OCI-LY7 (cell line): ENCODE data around the gene COLEC12. TPM values are rescaled to one million over a fixed set of nuclear protein-coding genes. Genes with fewer than 3 reads are reported as not detected.

Source experiments
- BruUV-seq: library from RNA; stranded (reverse); fragments of 400-500 nt; replicated peaks from 2 replicates; lab custom pipeline; 2021; lab: Mats Ljungman, UMichigan
- CTCF ChIA-PET: fragments of 300-600 bp; sonication (Branson Sonifier 250); formaldehyde crosslinking; loops from one replicate; lab custom pipeline; 2022; ENCODE audit warnings: antibody characterized with exemption; ENCODE audit not compliant: unreplicated experiment; lab: Charles Lee
- POLR2A ChIA-PET: fragments of 300-600 bp; sonication (Branson Sonifier 250); formaldehyde crosslinking; loops from one replicate; lab custom pipeline; 2022; ENCODE audit warnings: antibody characterized with exemption; lab: Charles Lee
- DNase-seq: peaks from one replicate; pipeline ENCODE4 v3.0.0-alpha.2; 2015; ENCODE audit warnings: low spot score
- H2AFZ ChIP-seq: fragments of 200-600 bp; sonication (generic), shearing (Covaris generic); 2 replicates; pipeline ENCODE4 v1.6.1; 2014; ENCODE audit warnings: mild to moderate bottlenecking, antibody characterized with exemption, low read length, moderate library complexity
- H3K27ac ChIP-seq: fragments of 200-600 bp; sonication (generic); 2 replicates; pipeline ENCODE4 v1.5.1; 2014; ENCODE audit warnings: mixed run types, low read depth, mild to moderate bottlenecking, moderate library complexity, low read length, inconsistent platforms; ENCODE audit not compliant: poor library complexity, severe bottlenecking
- H3K36me3 ChIP-seq: fragments of 200-600 bp; sonication (generic); 2 replicates; pipeline ENCODE4 v1.6.1; 2014; ENCODE audit warnings: mild to moderate bottlenecking, antibody characterized with exemption, low read length, moderate library complexity, mixed read lengths; ENCODE audit not compliant: insufficient read depth
- H3K4me1 ChIP-seq: fragments of 200-600 bp; sonication (generic); 2 replicates; pipeline ENCODE4 v1.5.1; 2014; ENCODE audit warnings: mild to moderate bottlenecking, low read length; ENCODE audit not compliant: insufficient read depth, poor library complexity, severe bottlenecking
- H3K4me2 ChIP-seq: fragments of 200-600 bp; sonication (generic); 2 replicates; pipeline ENCODE4 v1.6.1; 2014; ENCODE audit warnings: mild to moderate bottlenecking, low read length
- H3K4me3 ChIP-seq: fragments of 200-600 bp; sonication (generic); 2 replicates; pipeline ENCODE4 v1.5.1; 2014; ENCODE audit warnings: mild to moderate bottlenecking, low read depth, low read length; ENCODE audit not compliant: poor library complexity, severe bottlenecking
- H3K79me2 ChIP-seq: fragments of 200-600 bp; sonication (generic); 2 replicates; pipeline ENCODE4 v1.6.1; 2016; ENCODE audit warnings: low read depth, mild to moderate bottlenecking, low read length, moderate library complexity, mixed read lengths; ENCODE audit not compliant: insufficient read depth
- H3K9me2 ChIP-seq: fragments of 200-600 bp; sonication (generic); 2 replicates; pipeline ENCODE4 v1.6.1; 2016; ENCODE audit warnings: mild to moderate bottlenecking, low read length, mixed read lengths; ENCODE audit not compliant: insufficient read depth
- H3K9me3 ChIP-seq: fragments of 200-600 bp; sonication (generic); 2 replicates; pipeline ENCODE4 v1.6.1; 2014; ENCODE audit warnings: mild to moderate bottlenecking, mixed run types, low read length, mixed read lengths
- H4K20me1 ChIP-seq: fragments of 200-600 bp; sonication (generic); 2 replicates; pipeline ENCODE4 v1.6.1; 2014; ENCODE audit warnings: mild to moderate bottlenecking, antibody characterized with exemption, low read length, moderate library complexity, mixed read lengths; ENCODE audit not compliant: insufficient read depth
- CTCF ChIP-seq: fragments of 200-600 bp; sonication (generic); conservative IDR thresholded peaks from 2 replicates; pipeline ENCODE4 v1.5.1; 2014; ENCODE audit warnings: mild to moderate bottlenecking, antibody characterized with exemption, low read length, moderate library complexity, mixed read lengths
- EZH2phosphoT487 ChIP-seq: fragments of 200-600 bp; sonication (generic); IDR thresholded peaks from 2 replicates; pipeline ENCODE4 v1.6.1; 2018; ENCODE audit warnings: low read depth, borderline replicate concordance, mild to moderate bottlenecking, mixed run types, antibody characterized with exemption, low read length, moderate library complexity, mixed read lengths
- intact Hi-C: fragments of 100-400 bp; cut with micrococcal nuclease; formaldehyde crosslinking; loops from one replicate; pipeline ENCODE4 v1.10.0; 2022; ENCODE audit not compliant: unreplicated experiment
- total RNA-seq, 2 experiments: library from RNA; depleted of rRNA in 1 of 2; stranded (reverse); fragments of >200 nt in 1 of 2; shearing (Covaris generic) in 1 of 2; gene quantifications; 2 replicates each; pipeline ENCODE4 v1.2.3, GENCODE V29; 2014 to 2022

COLEC12 gene
- total RNA-seq, 2 experiments from 2014 or later: not detected

- H3K4me3 ChIP-seq: no peak overlapping the region
- no peaks in the 10 kb centered on the region for H3K79me2 ChIP-seq
- DNase-seq: peak; percentile 45
- no peak overlapping the region for H2AFZ ChIP-seq
- no peaks in the 10 kb centered on the region for H3K36me3 ChIP-seq
- ChIA-PET CTCF (no interaction called here), POLR2A (interaction anchor here (0.6 to 0.8 kb wide), 2 partner anchors 180 to 325 kb away, joined by 3 to 4 read pairs; no protein-coding TSS in a partner anchor)
- no peak overlapping the region for H3K27ac ChIP-seq
- no peaks in the 10 kb centered on the region for H4K20me1 ChIP-seq
- no peak overlapping the region for H3K4me2 ChIP-seq
- BruUV-seq: no TSS peak
- H3K4me1 ChIP-seq: no peaks in the 10 kb centered on the region
- TF ChIP-seq EZH2phosphoT487 (no peak), CTCF (peak; percentile 71)
- intact Hi-C loops: no loop called here
- no peaks in the 10 kb centered on the region for H3K9me3 ChIP-seq
- H3K9me2 ChIP-seq: no peaks in the 10 kb centered on the region
Observed at GRCh38 chr18:477565-477964, 22.9 kb downstream of the COLEC12 start.

GRCh38 chr18:476251-476664, 24.2 kb downstream of the COLEC12 start:
- H3K9me3 ChIP-seq: no peaks in the 10 kb centered on the region
- CTCF ChIA-PET: no interaction called here
- H4K20me1 ChIP-seq: no peaks in the 10 kb centered on the region
- no peak for DNase-seq
- H3K27ac ChIP-seq: no peak overlapping the region
- no peak overlapping the region for H3K4me2 ChIP-seq
- no peaks in the 10 kb centered on the region for H3K4me1 ChIP-seq
- H3K4me3 ChIP-seq: no peak overlapping the region
- intact Hi-C loops: no loop called here
- POLR2A ChIA-PET: no interaction called here
- no peaks in the 10 kb centered on the region for H3K9me2 ChIP-seq
- H3K79me2 ChIP-seq: no peaks in the 10 kb centered on the region
- H2AFZ ChIP-seq: no peak overlapping the region
- BruUV-seq: no TSS peak
- H3K36me3 ChIP-seq: no peaks in the 10 kb centered on the region
- TF ChIP-seq EZH2phosphoT487: no peak
- TF ChIP-seq CTCF: 0 out of 2 replicates have a peak, but pooled peaks have one; percentile 13

GRCh38 chr18:475202-476031, 25.1 kb downstream of the COLEC12 start:
- no peak overlapping the region for H3K4me2 ChIP-seq
- no peaks in the 10 kb centered on the region for H3K36me3 ChIP-seq
- no peak overlapping the region for H3K27ac ChIP-seq
- intact Hi-C loops: no loop called here
- TF ChIP-seq CTCF (no peak), EZH2phosphoT487 (no peak)
- no peaks in the 10 kb centered on the region for H3K79me2 ChIP-seq
- no TSS peak for BruUV-seq
- no peaks in the 10 kb centered on the region for H3K9me3 ChIP-seq
- H3K4me1 ChIP-seq: no peaks in the 10 kb centered on the region
- ChIA-PET CTCF (no interaction called here), POLR2A (no interaction called here)
- H3K4me3 ChIP-seq: no peak overlapping the region
- no peak overlapping the region for H2AFZ ChIP-seq
- no peak for DNase-seq
- H4K20me1 ChIP-seq: no peaks in the 10 kb centered on the region
- no peaks in the 10 kb centered on the region for H3K9me2 ChIP-seq
